Left lung (tissue), 10 donors: Measurements from ENCODE around the gene CNTN5. TPM values are rescaled to one million over a fixed set of nuclear protein-coding genes. Genes with fewer than 3 reads are reported as not detected.

ENCODE experiments used
- ATAC-seq: fragments of 200-7000 bp; cut with Tn5 transposase; one replicate; pipeline ENCODE4 v1.9.1; 2020; ENCODE audit warnings: moderate library complexity
- DNase-seq, 4 donors: peaks; one replicate each; pipeline ENCODE4 v3.0.0-alpha.2; 2013 to 2020
- H3K27ac ChIP-seq, 2 donors: fragments of 200-600 bp; sonication (generic) in 1 of 2; one replicate each; pipeline versions ENCODE4 v1.5.0 to v1.8.0; 2020 to 2021
- H3K27me3 ChIP-seq, 2 donors: fragments of 200-600 bp; sonication (generic) in 1 of 2; one replicate each; pipeline versions ENCODE4 v1.5.0 to v1.8.0; 2020 to 2021
- H3K36me3 ChIP-seq, 2 donors: fragments of 200-600 bp; sonication (generic) in 1 of 2; one replicate each; pipeline versions ENCODE4 v1.5.0 to v1.8.0; 2020 to 2021
- H3K4me1 ChIP-seq, 2 donors: fragments of 200-600 bp; one replicate each; pipeline ENCODE4 v1.8.0; 2021
- H3K4me3 ChIP-seq, 2 donors: fragments of 200-600 bp; sonication (generic) in 1 of 2; one replicate each; pipeline versions ENCODE4 v1.5.0 to v1.8.0; 2020 to 2021; ENCODE audit warnings: mild to moderate bottlenecking in 1 of 2
- H3K9me3 ChIP-seq, 2 donors: fragments of 200-600 bp; sonication (generic) in 1 of 2; one replicate each; pipeline versions ENCODE4 v1.5.0 to v1.8.0; 2020 to 2021
- CTCF ChIP-seq, 2 donors: fragments of 200-600 bp; sonication (generic) in 1 of 2; IDR thresholded peaks; one replicate each; pipeline versions ENCODE4 v1.5.0 to v1.8.0; 2021; ENCODE audit warnings: antibody characterized with exemption in 2 of 2
- intact Hi-C, 2 donors: fragments of 100-400 bp; cut with DNase I; formaldehyde crosslinking; loops; one replicate each; pipeline versions ENCODE4 v1.11.2 to v1.14.2; 2022
- polyA plus RNA-seq, 6 donors: library from polyadenylated mRNA; unstranded; fragments of 120-200 nt; gene quantifications; one replicate each; pipeline ENCODE4 v1.2.1, GENCODE V29; 2013; ENCODE audit not compliant: insufficient read length in 6 of 6
- total RNA-seq, 2 donors: library from RNA; stranded (reverse); fragmentation: NEBNext Ultra II Directional; extraction: Animal tissue kit (Norgen Biotek cat#: 25700); gene quantifications; one replicate each; pipeline ENCODE4 v1.2.1, GENCODE V29; 2021
- donor health status: DM: no; HTN: yes; CAD: no.
- donor health status: DM: no; HTN: no; CAD: no.

The CNTN5 gene
- total and polyA plus RNA-seq, 8 donors = 0.08 to 0.34 (median 0.24) TPM; not detected in 1

DNA sequence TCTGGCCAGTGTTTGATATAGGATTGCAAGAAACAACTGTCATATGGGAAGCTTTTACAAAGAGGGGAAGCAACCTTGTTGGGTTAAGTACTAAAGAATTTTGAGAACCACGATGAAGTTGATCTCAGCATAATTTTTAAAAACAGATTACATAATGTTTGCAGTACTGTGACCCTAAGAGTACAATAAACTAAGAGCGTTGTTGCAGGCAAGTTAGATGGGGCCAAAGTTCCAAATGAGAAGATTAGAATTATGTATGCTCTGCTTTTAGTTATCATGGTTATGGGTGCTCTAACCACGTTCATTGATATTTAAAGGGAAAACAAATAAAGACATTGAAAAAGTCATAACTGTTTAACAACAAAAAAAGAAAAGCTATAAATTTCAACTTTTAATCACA, 177.5 kb downstream of the CNTN5 start:
- no peaks in the 10 kb centered on the region for H3K36me3 ChIP-seq
- no peaks in the 10 kb centered on the region for H3K27me3 ChIP-seq
- no peak overlapping the region for H3K27ac ChIP-seq
- no peak for ATAC-seq
- H3K4me3 ChIP-seq = no peak overlapping the region
- H3K9me3 ChIP-seq = no peaks in the 10 kb centered on the region
- intact Hi-C loops = no loop called here
- no peak for DNase-seq
- no peaks in the 10 kb centered on the region for H3K4me1 ChIP-seq
- TF ChIP-seq CTCF (IDR thresholded peaks at IDR 0.05) = no peak

GRCh38 chr11:99199341-99199740, 178.6 kb downstream of the CNTN5 start:
- Histone ChIP-seq H3K4me1 (no peaks in the 10 kb centered on the region), H3K9me3 (no peaks in the 10 kb centered on the region), H3K36me3 (no peaks in the 10 kb centered on the region), H3K27ac (no peak overlapping the region), H3K4me3 (no peak overlapping the region), H3K27me3 (no peaks in the 10 kb centered on the region)
- no peak for TF ChIP-seq CTCF (IDR thresholded peaks at IDR 0.05)
- intact Hi-C loops = no loop called here
- DNase-seq (peak in 1 of 4 donors; percentile 2), ATAC-seq (no peak)

DNA sequence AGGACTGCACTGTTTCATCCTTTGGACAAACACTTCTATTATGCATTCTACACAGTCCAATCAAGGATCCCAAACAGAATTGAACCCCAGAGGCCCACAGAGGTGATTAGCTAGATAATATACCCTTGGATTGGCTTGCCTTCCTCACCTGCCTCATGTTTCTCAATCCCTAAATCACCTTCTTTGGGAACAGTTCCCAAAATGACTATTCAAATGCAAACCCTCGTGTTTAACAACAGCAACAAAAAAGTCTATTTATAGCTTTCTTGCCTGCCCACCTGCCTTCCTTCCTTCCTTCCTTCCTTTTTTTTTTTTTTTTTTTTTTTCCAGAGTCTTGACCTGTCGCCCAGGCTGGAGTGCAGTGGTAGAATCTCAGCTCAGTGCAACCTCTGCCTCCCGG, 180.0 kb downstream of the CNTN5 start:
- H3K9me3 ChIP-seq = no peaks in the 10 kb centered on the region

GRCh38 chr11:99208813-99209212, 188.1 kb downstream of the CNTN5 start:
- ATAC-seq = no peak
- intact Hi-C loops = no loop called here
- Histone ChIP-seq H3K27me3 (no peaks in the 10 kb centered on the region), H3K4me1 (no peaks in the 10 kb centered on the region), H3K27ac (no peak overlapping the region), H3K4me3 (no peak overlapping the region), H3K36me3 (no peaks in the 10 kb centered on the region), H3K9me3 (no peaks in the 10 kb centered on the region)
- no peak for TF ChIP-seq CTCF (IDR thresholded peaks at IDR 0.05)
- DNase-seq = no peak

More for the DNA sequence above, 180.0 kb downstream of the CNTN5 start:
- ATAC-seq = no peak
- Histone ChIP-seq H3K36me3 (no peaks in the 10 kb centered on the region), H3K27me3 (no peaks in the 10 kb centered on the region), H3K4me3 (no peak overlapping the region), H3K27ac (no peak overlapping the region), H3K4me1 (no peaks in the 10 kb centered on the region)
- TF ChIP-seq CTCF (IDR thresholded peaks at IDR 0.05) = no peak
- intact Hi-C loops = no loop called here
- no peak for DNase-seq

GRCh38 chr11:99229544-99229943, 208.8 kb downstream of the CNTN5 start:
- no peaks in the 10 kb centered on the region for H3K36me3 ChIP-seq
- no peaks in the 10 kb centered on the region for H3K4me1 ChIP-seq
- H3K9me3 ChIP-seq = peaks cover 0 to 9% of the 10 kb centered on the region in 2 donors
- TF ChIP-seq CTCF (IDR thresholded peaks at IDR 0.05) = no peak
- H3K27ac ChIP-seq = no peak overlapping the region
- ATAC-seq (no peak), DNase-seq (no peak)
- no peak overlapping the region for H3K4me3 ChIP-seq
- no peaks in the 10 kb centered on the region for H3K27me3 ChIP-seq
- intact Hi-C loops = no loop called here
